ENCODE data around the gene LRRC42. TPM values are rescaled to one million over a fixed set of nuclear protein-coding genes. Genes with fewer than 3 reads are reported as not detected.

The LRRC42 gene
- total RNA-seq, 4 donors from 2014 or later: 11.4 to 17.8 (median 14.6) TPM

- Histone ChIP-seq H3K36me3 (peaks cover 2 to 85% of the 10 kb centered on the region in 2 donors), H3K27me3 (no peaks in the 10 kb centered on the region), H3K4me3 (no peak overlapping the region), H3K27ac (no peak overlapping the region), H3K9me3 (no peaks in the 10 kb centered on the region), H3K4me1 (no peaks in the 10 kb centered on the region)
- DNase-seq (no peak), ATAC-seq (no peak)
- in situ Hi-C loops (cut with MboI; ENCODE audit: low sequenced_read_pairs in 4 of 4) (loop anchor here in 1 of 4 donors (10.0 kb wide), 1 partner anchor 109 kb away; no protein-coding TSS in a partner anchor), intact Hi-C loops (cut with DNase I; ENCODE audit: low total_unique reads) (no loop called here)
- TF ChIP-seq CTCF (IDR thresholded peaks at IDR 0.05 in 4 of 5, conservative IDR thresholded peaks at IDR 0.05 in 1 of 5) (no peak), POLR2A (IDR thresholded peaks at IDR 0.05) (no peak)
Observed at GRCh38 chr1:53963460-53963859, 17.3 kb downstream of the LRRC42 start.

DNA sequence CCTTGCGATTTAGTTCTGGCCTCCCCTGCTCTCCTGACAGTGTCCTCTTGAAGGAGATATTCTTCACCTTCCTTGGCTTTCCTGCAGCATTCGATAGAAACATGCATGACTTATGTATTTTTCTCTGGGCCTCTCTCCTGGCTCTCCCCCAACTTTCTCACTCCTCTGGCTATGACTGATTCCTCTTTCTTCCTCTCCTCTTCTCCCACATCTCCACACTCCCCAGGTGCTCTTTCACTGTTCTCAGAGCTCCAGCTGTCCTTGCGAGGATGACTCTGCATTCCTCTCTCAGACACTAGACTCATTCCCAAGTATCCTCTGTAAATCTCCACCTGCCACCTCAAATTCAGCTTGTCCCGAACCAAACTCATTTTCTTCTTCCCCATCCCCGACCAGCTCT lies 18.0 kb downstream of the LRRC42 start:
- intact Hi-C loops (cut with DNase I; ENCODE audit: low total_unique reads): no loop called here
- H3K9me3 ChIP-seq: no peaks in the 10 kb centered on the region
- peaks cover 2 to 82% of the 10 kb centered on the region in 2 donors for H3K36me3 ChIP-seq
- no peaks in the 10 kb centered on the region for H3K4me1 ChIP-seq
- DNase-seq: no peak
- ATAC-seq: no peak
- in situ Hi-C loops (cut with MboI; ENCODE audit: low sequenced_read_pairs in 4 of 4): loop anchor here in 1 of 4 donors (10.0 kb wide), 1 partner anchor 109 kb away; no protein-coding TSS in a partner anchor
- TF ChIP-seq CTCF (IDR thresholded peaks at IDR 0.05 in 4 of 5, conservative IDR thresholded peaks at IDR 0.05 in 1 of 5) (no peak), POLR2A (IDR thresholded peaks at IDR 0.05) (no peak)
- no peak overlapping the region for H3K27ac ChIP-seq
- H3K27me3 ChIP-seq: no peaks in the 10 kb centered on the region
- H3K4me3 ChIP-seq: no peak overlapping the region

GRCh38 chr1:53966794-53967193 lies 20.6 kb downstream of the LRRC42 start:
- DNase-seq (no peak), ATAC-seq (no peak)
- Histone ChIP-seq H3K27ac (no peak overlapping the region), H3K36me3 (peaks cover 2 to 81% of the 10 kb centered on the region in 2 donors), H3K4me1 (no peaks in the 10 kb centered on the region), H3K27me3 (no peaks in the 10 kb centered on the region), H3K4me3 (no peak overlapping the region), H3K9me3 (no peaks in the 10 kb centered on the region)
- intact Hi-C loops (cut with DNase I; ENCODE audit: low total_unique reads) (no loop called here), in situ Hi-C loops (cut with MboI; ENCODE audit: low sequenced_read_pairs in 4 of 4) (loop anchor here in 1 of 4 donors (10.0 kb wide), 1 partner anchor 112 kb away; no protein-coding TSS in a partner anchor)
- TF ChIP-seq CTCF (IDR thresholded peaks at IDR 0.05 in 4 of 5, conservative IDR thresholded peaks at IDR 0.05 in 1 of 5) (no peak), POLR2A (IDR thresholded peaks at IDR 0.05) (no peak)

GRCh38 chr1:53967409-53968124 lies 21.4 kb downstream of the LRRC42 start:
- Histone ChIP-seq H3K9me3 (no peaks in the 10 kb centered on the region), H3K4me3 (no peak overlapping the region), H3K36me3 (peaks cover 2 to 74% of the 10 kb centered on the region in 2 donors), H3K4me1 (no peaks in the 10 kb centered on the region), H3K27me3 (no peaks in the 10 kb centered on the region), H3K27ac (no peak overlapping the region)
- DNase-seq (no peak), ATAC-seq (no peak)
- in situ Hi-C loops (cut with MboI; ENCODE audit: low sequenced_read_pairs in 4 of 4): loop anchor here in 1 of 4 donors (10.0 kb wide), 1 partner anchor 113 kb away; no protein-coding TSS in a partner anchor
- intact Hi-C loops (cut with DNase I; ENCODE audit: low total_unique reads): no loop called here
- TF ChIP-seq CTCF (IDR thresholded peaks at IDR 0.05 in 4 of 5, conservative IDR thresholded peaks at IDR 0.05 in 1 of 5): no peak
- TF ChIP-seq POLR2A (IDR thresholded peaks at IDR 0.05): no peak
